GM12878 (cell line): ENCODE results near the gene C4orf51. TPM values are rescaled to one million over a fixed set of nuclear protein-coding genes. Genes with fewer than 3 reads are reported as not detected.

Experiments
- ATF2 ChIP-seq: IDR thresholded peaks from 2 replicates; pipeline ENCODE4 v1.6.1; 2012; ENCODE audit warnings: low read length, inconsistent platforms
- BHLHE40 ChIP-seq, 2 experiments: fragments of 450-650 bp in 1 of 2; IDR thresholded peaks; 2 replicates each; pipeline ENCODE4 v1.6.1; 2011 to 2017; ENCODE audit warnings: low read depth in 2 of 2, borderline replicate concordance in 1 of 2, improper control_type of control experiment in 1 of 2, low read length in 1 of 2, mild to moderate bottlenecking in 1 of 2
- ELK1 ChIP-seq: IDR thresholded peaks from 2 replicates; pipeline ENCODE4 v1.6.1; 2012; ENCODE audit warnings: low read depth, low read length, improper control_type of control experiment
- GABPA ChIP-seq: IDR thresholded peaks from 2 replicates; pipeline ENCODE4 v1.6.1; 2014; ENCODE audit warnings: antibody characterized with exemption, low read depth, mild to moderate bottlenecking, inconsistent platforms
- GATAD2B ChIP-seq: fragments of 450-650 bp; conservative IDR thresholded peaks from 2 replicates; pipeline ENCODE4 v1.6.1; 2017; ENCODE audit warnings: low read depth, mild to moderate bottlenecking, moderate library complexity
- HSF1 ChIP-seq: fragments of 150-350 bp; IDR thresholded peaks from 2 replicates; pipeline ENCODE4 v1.6.1; 2014; ENCODE audit warnings: mild to moderate bottlenecking, low read depth, low read length
- IRF3 ChIP-seq: fragments of 450-650 bp; IDR thresholded peaks from 2 replicates; pipeline ENCODE4 v1.6.1; 2014; ENCODE audit warnings: mild to moderate bottlenecking
- JUNB ChIP-seq: IDR thresholded peaks from 2 replicates; pipeline ENCODE4 v1.6.1; 2016; ENCODE audit warnings: antibody characterized with exemption, mild to moderate bottlenecking
- NR2F1 ChIP-seq: fragments of 450-650 bp; conservative IDR thresholded peaks from 2 replicates; pipeline ENCODE4 v1.6.1; 2017; ENCODE audit warnings: mild to moderate bottlenecking
- POLR2AphosphoS5 ChIP-seq: IDR thresholded peaks from 2 replicates; pipeline ENCODE4 v1.6.1; 2011; ENCODE audit warnings: mild to moderate bottlenecking, low read length, inconsistent platforms
- PRDM15 ChIP-seq: fragments of 450-650 bp; formaldehyde crosslinking; IDR thresholded peaks from 2 replicates; pipeline ENCODE4 v1.4.0; 2020; ENCODE audit warnings: mild to moderate bottlenecking, moderate library complexity
- RUNX3 ChIP-seq: IDR thresholded peaks from 2 replicates; pipeline ENCODE4 v1.6.1; 2012; ENCODE audit warnings: low read length, inconsistent platforms
- SIX5 ChIP-seq: IDR thresholded peaks from 2 replicates; pipeline ENCODE4 v1.6.1; 2011; ENCODE audit warnings: mild to moderate bottlenecking, low read depth, low read length, moderate library complexity; ENCODE audit not compliant: severe bottlenecking
- TCF7 ChIP-seq: IDR thresholded peaks from 2 replicates; pipeline ENCODE4 v1.6.1; 2014; ENCODE audit warnings: antibody characterized with exemption, borderline replicate concordance
- USF2 ChIP-seq: IDR thresholded peaks from 2 replicates; pipeline ENCODE4 v1.6.1; 2011; ENCODE audit warnings: low read depth, low read length, improper control_type of control experiment, borderline replicate concordance
- ZBTB11 ChIP-seq: fragments of 450-650 bp; formaldehyde crosslinking; IDR thresholded peaks from 2 replicates; pipeline ENCODE4 v1.5.0; 2022; ENCODE audit warnings: mild to moderate bottlenecking, missing genetic modification characterization
- ZNF207 ChIP-seq: fragments of 450-650 bp; IDR thresholded peaks from 2 replicates; pipeline ENCODE4 v1.6.1; 2014; ENCODE audit warnings: antibody characterized with exemption, mild to moderate bottlenecking, borderline replicate concordance
- polyA plus RNA-seq, 11 experiments: library from polyadenylated mRNA; depleted of rRNA in 4 of 11; unstranded in 6 of 11; stranded (reverse) in 5 of 11; fragments of >200 nt; fragmentation: Nextera tagmentation in 4 of 11; fragmentation: Illumina TruSeq in 1 of 11; extraction: Ambion mirVana in 4 of 11; extraction: Trizol in 1 of 11; gene quantifications; 1 replicate in 1 of 11; 2 replicates in 10 of 11; pipeline versions ENCODE4 v1.2.1 to v1.2.3, GENCODE V29; 2011 to 2016; ENCODE audit warnings: inconsistent platforms in 2 of 11, missing spikeins in 2 of 11, low read depth in 1 of 11
- total RNA-seq, 4 experiments: library from RNA; depleted of rRNA in 3 of 4; stranded (reverse); fragments of >200 nt in 3 of 4; fragmentation: Illumina TruSeq in 1 of 4; extraction: Trizol in 1 of 4; gene quantifications; 2 replicates each; pipeline versions ENCODE4 v1.2.1 to v1.2.3, GENCODE V29; 2013 to 2021

C4orf51 gene
- total and polyA plus RNA-seq, 10 of the 15 experiments (the other 5 are each of a cell fraction or from before 2014, with no cell fraction given): not detected

- TF ChIP-seq ZBTB11 (CRISPR knock-in tag) (no peak), TCF7 (no peak), IRF3 (no peak), USF2 (no peak), NR2F1 (peak; percentile 65; the same call in 1 of the 2 replicates), JUNB (peak; percentile 78), ELK1 (no peak), SIX5 (no peak), BHLHE40 (IDR thresholded peaks at IDR 0.05; ENCODE audit: borderline replicate concordance in 1 of 2, low read depth in 2 of 2, low read length in 1 of 2) (no peak), GABPA (no peak), POLR2AphosphoS5 (no peak), HSF1 (no peak), ZNF207 (no peak), PRDM15 (no peak), GATAD2B (no peak), ATF2 (peak; percentile 56; the same call in 1 of the 2 replicates), RUNX3 (peak; percentile 87)
Measured at GRCh38 chr4:145697332-145697731, 17.4 kb downstream of the C4orf51 start (continued).
